ENCODE results near the gene SDS.

SDS gene

GRCh38 chr12:113398346-113399290 lies 5.1 kb downstream of the SDS start:
- DNase-seq = no peak

- no peak for DNase-seq
Measured at GRCh38 chr12:113397497-113398197, 6.0 kb downstream of the SDS start.

DNA sequence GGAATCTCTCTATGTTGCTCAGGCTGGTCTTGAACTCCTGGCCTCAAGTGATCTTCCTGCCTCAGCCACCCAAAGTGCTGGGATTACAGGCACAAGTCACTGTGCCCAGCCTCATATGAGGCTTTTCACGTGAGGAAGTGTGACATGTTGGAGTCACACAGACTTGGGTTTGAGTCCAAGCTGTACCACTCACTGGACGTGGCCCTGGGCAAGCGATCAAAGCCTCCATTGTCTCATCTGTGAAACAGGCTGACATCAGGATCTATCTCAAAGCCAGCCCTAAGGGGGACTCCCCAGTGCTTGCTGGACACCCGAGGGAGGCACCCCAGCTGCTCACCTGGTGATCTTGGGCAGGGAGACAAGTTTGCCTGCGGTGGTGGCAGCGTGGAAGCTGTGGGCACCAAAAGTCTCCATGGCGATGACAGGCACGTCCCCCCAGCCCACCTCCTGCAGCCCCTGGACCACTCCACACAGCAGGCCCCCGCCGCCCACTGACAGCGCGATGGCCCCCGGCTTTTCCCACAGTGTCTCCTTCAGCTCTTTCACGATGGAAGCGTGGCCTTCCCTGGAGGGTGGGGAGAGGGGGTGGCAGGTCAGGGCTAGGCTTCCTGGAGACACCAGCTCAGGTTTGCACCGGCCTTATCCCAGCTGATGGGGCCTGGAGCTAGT lies 6.7 kb downstream of the SDS start:
- DNase-seq = no peak

GRCh38 chr12:113396200-113396599 lies 7.5 kb downstream of the SDS start:
- no peak for DNase-seq

DNA sequence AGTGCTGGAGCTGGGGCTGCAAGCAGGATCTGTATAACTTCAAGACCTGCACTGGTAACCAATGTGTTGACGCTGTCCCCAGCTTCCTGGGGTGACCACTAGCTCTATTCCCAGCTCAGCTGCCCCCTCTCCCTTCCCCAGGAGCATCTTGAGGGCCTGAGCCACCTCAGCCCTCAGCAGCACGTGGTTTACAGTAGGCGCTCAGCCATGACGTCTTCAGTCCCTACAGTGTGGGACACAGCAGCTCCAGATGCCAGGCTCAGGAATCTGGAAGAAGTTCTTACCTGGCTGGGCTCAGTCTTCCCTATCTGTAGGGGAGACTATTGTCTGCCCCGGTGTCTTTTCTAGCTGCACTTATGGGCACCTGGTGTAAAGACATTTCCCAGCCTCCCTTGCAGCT lies 8.6 kb downstream of the SDS start:
- DNase-seq = no peak

- no peak for DNase-seq
Measured at GRCh38 chr12:113393749-113394148, 9.9 kb downstream of the SDS start.

DNA sequence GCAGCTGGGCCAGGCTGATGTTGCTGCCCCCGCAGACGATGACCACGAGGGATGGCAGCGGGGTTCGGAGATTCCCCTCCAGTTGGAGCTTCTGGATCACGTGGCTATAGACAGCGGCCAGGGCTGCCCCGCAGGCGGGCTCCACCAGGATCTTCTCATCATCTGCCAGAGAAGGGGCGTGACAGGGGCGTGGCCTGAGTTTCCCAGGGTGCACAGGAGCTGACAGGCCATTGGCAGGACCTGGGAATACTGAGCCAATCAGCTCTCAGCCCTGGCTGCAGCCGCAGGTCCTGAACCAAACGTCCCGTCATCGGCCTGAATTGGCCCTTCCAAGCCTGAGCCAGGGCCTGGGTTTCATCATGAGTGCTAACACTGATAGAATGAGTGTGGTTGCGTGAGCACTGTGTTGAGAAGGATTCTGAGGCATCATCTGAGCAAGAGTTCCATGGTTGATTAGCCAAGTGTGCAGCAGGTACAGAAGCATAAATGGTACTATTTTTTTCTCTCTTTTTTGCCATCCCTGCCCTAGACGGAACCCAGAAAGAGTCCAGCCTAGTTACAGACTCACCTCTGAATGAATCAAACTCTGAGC lies 10.6 kb downstream of the SDS start:
- peak; percentile 5 for DNase-seq

GRCh38 chr12:113392520-113392919 lies 11.2 kb downstream of the SDS start:
- DNase-seq = no peak

GRCh38 chr12:113391650-113392337 lies 11.9 kb downstream of the SDS start:
- no peak for DNase-seq

GRCh38 chr12:113391145-113391544 lies 12.5 kb downstream of the SDS start:
- no peak for DNase-seq

GRCh38 chr12:113390064-113391043 lies 13.3 kb downstream of the SDS start:
- DNase-seq = no peak

GRCh38 chr12:113388351-113388750 lies 15.3 kb downstream of the SDS start:
- no peak for DNase-seq

DNA sequence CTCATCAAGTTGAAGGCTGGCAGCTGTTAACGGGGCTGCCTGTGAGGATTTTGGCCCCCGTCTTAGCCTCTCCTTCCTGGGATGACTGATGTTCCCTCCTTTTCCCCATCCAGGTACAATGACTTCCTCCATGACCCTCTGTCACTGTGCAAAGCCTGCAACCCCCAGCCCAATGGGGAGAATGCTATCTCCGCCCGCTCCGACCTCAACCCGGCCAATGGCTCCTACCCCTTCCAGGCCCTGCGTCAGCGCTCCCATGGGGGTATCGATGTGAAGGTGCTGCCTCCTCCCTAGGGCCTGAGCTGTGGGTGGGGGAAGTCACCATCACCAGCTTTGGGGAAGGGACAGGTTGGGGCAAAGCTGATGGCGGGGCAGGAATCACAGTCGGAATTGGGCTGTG lies 16.1 kb downstream of the SDS start:
- no peak for DNase-seq

DNA sequence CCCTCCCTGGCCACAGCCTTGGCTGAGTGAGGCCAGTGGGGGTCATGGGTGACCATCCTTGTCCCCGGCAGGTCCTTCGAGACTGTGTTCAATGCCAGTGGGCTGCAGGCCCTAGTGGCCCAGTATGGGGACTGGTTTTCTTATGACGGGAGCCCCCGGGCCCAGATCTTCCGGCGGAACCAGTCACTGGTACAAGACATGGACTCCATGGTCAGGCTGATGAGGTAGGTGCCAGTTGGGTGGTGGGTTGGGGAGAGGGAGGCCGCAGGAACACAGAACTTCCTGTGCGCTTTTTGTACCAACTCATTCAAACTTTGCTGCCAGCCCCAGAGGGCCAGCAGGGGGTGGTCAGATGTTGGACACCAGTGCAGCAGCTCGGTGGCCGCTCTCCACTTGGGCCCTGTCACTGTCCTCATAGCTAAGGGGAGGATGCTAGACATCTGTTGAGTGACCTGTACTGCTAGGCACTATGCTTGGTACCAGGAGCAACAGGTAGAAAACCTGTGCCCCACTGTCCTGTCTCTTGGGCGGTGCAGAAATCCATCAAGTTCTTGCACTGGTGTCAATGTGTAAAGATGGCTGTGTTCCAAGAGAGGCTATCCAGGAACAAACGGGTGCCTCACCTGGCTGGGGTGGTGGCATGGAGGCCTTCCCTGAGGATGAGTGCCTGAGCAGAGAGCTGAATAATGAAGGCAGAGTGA lies 16.7 kb downstream of the SDS start:
- no peak for DNase-seq

DNA sequence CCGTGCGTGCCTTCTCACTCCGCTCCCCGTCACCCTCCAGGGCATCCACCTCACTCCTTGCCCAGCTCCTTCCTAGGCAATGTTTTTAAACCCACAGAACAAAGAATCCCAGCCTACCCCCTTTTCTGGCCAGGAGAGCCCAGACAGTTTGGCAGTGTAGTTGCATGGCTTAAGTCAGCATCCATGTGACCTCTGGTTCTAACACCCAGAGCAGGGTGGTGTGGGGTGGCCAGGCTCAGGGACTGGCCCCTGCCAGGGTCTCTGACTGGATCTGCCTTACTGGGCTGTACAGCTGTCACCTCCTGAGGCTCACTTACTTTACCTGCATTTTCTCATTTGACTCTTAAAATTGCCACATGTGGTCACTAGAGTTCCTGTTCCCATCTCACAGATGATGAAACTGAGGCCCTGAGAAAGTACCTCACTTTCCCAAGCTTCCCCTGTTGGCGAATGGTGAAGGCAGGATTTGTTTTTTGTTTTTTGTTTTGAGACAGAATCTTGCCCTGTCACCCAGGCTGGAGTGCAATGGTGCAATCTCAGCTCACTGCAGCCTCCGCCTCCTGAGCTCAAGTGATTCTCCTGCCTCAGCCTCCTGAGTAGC lies 18.3 kb downstream of the SDS start:
- DNase-seq = no peak

DNA sequence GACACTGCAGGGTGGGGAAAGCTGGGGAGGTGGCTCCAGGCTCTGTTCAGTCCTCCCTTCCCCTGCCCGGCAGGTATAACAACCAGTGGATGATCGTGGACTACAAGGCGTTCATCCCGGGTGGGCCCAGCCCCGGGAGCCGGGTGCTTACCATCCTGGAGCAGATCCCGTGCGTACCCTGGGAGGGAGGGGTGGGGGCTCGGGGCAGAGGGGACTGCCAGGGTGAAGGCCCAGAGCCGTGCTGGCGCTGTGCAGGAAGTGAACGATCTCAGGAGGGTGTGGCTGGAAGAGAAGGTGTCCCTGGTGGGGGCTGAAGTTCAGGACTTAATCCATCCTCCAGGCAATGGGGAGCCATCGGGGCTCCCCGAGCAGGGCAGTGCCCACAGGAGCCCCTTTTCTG lies 18.9 kb downstream of the SDS start:
- no peak for DNase-seq

DNA sequence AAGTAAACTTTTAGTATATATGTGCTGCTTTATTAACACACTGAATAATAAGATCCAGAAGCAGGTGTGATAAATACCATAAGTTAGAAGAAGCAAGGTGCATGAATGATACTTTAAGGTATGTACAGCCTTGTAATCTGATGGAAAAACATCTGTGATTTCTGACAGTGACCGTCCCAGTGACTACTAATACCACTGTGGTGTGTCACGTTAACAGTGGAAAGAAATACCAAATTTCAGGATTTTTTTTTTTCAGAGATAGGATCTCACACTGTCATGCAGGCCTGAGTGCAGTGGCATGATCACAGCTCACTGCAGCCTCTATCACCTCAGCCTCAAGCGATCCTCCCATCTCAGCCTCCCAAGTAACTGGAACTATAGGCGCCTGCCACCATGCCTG lies 21.5 kb downstream of the SDS start:
- no peak for DNase-seq

GRCh38 chr12:113381220-113381619 lies 22.5 kb downstream of the SDS start:
- DNase-seq = no peak

- no peak for DNase-seq
Measured at GRCh38 chr12:113378291-113378690, 25.4 kb downstream of the SDS start.

- DNase-seq = no peak
Measured at GRCh38 chr12:113374823-113375428, 28.8 kb downstream of the SDS start.
